HG02763 (cell line): Measurements from ENCODE around the gene LILRB1.
"Not testable (repeated sequence)": the region's sequence is repeated elsewhere in the genome, so short reads cannot be mapped to it uniquely, and the experiment has no call there.

Source experiments
- ATAC-seq: cut with Tn5 transposase; IDR thresholded peaks from one replicate; pipeline ENCODE4 v1.9.1; 2021; ENCODE audit warnings: mild to moderate bottlenecking, moderate library complexity; ENCODE audit not compliant: unreplicated experiment

LILRB1 gene

GRCh38 chr19:54630262-54630661 is at the start of gene LILRB1:
Gene LILRB1 (plus strand): TSS chr19:54630484. CDS start chr19:54631074, 590 bp downstream.
- ATAC-seq = not testable (repeated sequence)

- no peak for ATAC-seq
Observed at GRCh38 chr19:54586397-54586796, 43.9 kb upstream of the LILRB1 start.

GRCh38 chr19:54587026-54587425 is 43.3 kb upstream of the LILRB1 start:
- ATAC-seq = no peak

GRCh38 chr19:54593445-54593844 is 36.8 kb upstream of the LILRB1 start, which contains the start of gene LILRA1:
Gene LILRA1 (plus strand): TSS chr19:54593632. CDS start chr19:54594245, 613 bp downstream.
- not testable (repeated sequence) for ATAC-seq

GRCh38 chr19:54593931-54594626 is 36.2 kb upstream of the LILRB1 start:
- ATAC-seq = not testable (repeated sequence)

GRCh38 chr19:54594737-54595136 is 35.5 kb upstream of the LILRB1 start:
- ATAC-seq = no peak

GRCh38 chr19:54595680-54596436 is 34.4 kb upstream of the LILRB1 start:
- not testable (repeated sequence) for ATAC-seq

GRCh38 chr19:54600212-54600611 is 30.1 kb upstream of the LILRB1 start:
- no peak for ATAC-seq

GRCh38 chr19:54606230-54606629 is 24.1 kb upstream of the LILRB1 start:
- ATAC-seq = no peak

- ATAC-seq = no peak
Observed at GRCh38 chr19:54606891-54607784, 23.1 kb upstream of the LILRB1 start.

GRCh38 chr19:54607785-54608150 is 22.5 kb upstream of the LILRB1 start:
- no peak for ATAC-seq

- no peak for ATAC-seq
Observed at GRCh38 chr19:54608205-54608604, 22.1 kb upstream of the LILRB1 start.

GRCh38 chr19:54608792-54609191 is 21.5 kb upstream of the LILRB1 start:
- no peak for ATAC-seq

- no peak for ATAC-seq
Observed at GRCh38 chr19:54609356-54609791, 20.9 kb upstream of the LILRB1 start.

GRCh38 chr19:54612428-54612827 is 17.9 kb upstream of the LILRB1 start:
- no peak for ATAC-seq

- no peak for ATAC-seq
Observed at GRCh38 chr19:54614726-54615125, 15.6 kb upstream of the LILRB1 start.

- ATAC-seq = no peak
Observed at GRCh38 chr19:54616057-54616456, 14.2 kb upstream of the LILRB1 start.

- peak; percentile 71 for ATAC-seq
Observed at GRCh38 chr19:54616821-54617560, 13.3 kb upstream of the LILRB1 start.

GRCh38 chr19:54620464-54620863 is 9.8 kb upstream of the LILRB1 start:
- ATAC-seq = no peak

GRCh38 chr19:54622431-54622830 is 7.9 kb upstream of the LILRB1 start:
- ATAC-seq = no peak
